Measurements from ENCODE around the gene LRRTM4.

GRCh38 chr2:77521548-77521891 is 656 bp downstream of the LRRTM4 start:
- no peak for TF ChIP-seq CTCF (IDR thresholded peaks at IDR 0.05 in 4 of 5, conservative IDR thresholded peaks at IDR 0.05 in 1 of 5)
- no peak for TF ChIP-seq POLR2A (IDR thresholded peaks at IDR 0.05)

Data from gastrocnemius medialis (tissue), 4 donors.